Liver (tissue), 9 donors: ENCODE results near the gene FAM169A. TPM values are rescaled to one million over a fixed set of nuclear protein-coding genes. Genes with fewer than 3 reads are reported as not detected.
"Not testable (repeated sequence)": the region's sequence is repeated elsewhere in the genome, so short reads cannot be mapped to it uniquely, and the experiment has no call there.

Experiments used
- DNase-seq: peaks from one replicate; pipeline ENCODE4 v3.0.0-alpha.2; 2017; ENCODE audit warnings: low spot score
- H3K27ac ChIP-seq, 2 donors: one replicate each; pipeline ENCODE4 v1.7.0; 2013; ENCODE audit warnings: inconsistent platforms in 2 of 2, low read length in 2 of 2, control low read depth in 1 of 2, low read depth in 1 of 2, mild to moderate bottlenecking in 1 of 2
- H3K27me3 ChIP-seq, 4 donors: one replicate each; pipeline versions ENCODE4 v1.6.1 to v1.7.0; 2013; ENCODE audit warnings: low read length in 3 of 4, inconsistent platforms in 1 of 4, mild to moderate bottlenecking in 1 of 4, moderate library complexity in 1 of 4; ENCODE audit not compliant: control insufficient read depth in 4 of 4, insufficient read depth in 4 of 4
- H3K36me3 ChIP-seq, 4 donors: one replicate each; pipeline versions ENCODE4 v1.6.1 to v1.7.0; 2013; ENCODE audit warnings: low read length in 3 of 4, mild to moderate bottlenecking in 3 of 4, low read depth in 1 of 4, moderate library complexity in 1 of 4; ENCODE audit not compliant: control insufficient read depth in 4 of 4, insufficient read depth in 3 of 4
- H3K4me1 ChIP-seq, 4 donors: one replicate each; pipeline versions ENCODE4 v1.6.1 to v1.7.0; 2013; ENCODE audit warnings: low read length in 3 of 4, mild to moderate bottlenecking in 3 of 4, moderate library complexity in 1 of 4; ENCODE audit not compliant: control insufficient read depth in 4 of 4, insufficient read depth in 4 of 4
- H3K4me3 ChIP-seq, 3 donors: one replicate each; pipeline versions ENCODE4 v1.6.1 to v1.7.0; 2013; ENCODE audit warnings: low read length in 3 of 3, control low read depth in 1 of 3, low read depth in 1 of 3, mild to moderate bottlenecking in 1 of 3
- H3K9ac ChIP-seq, 2 donors: one replicate each; pipeline ENCODE4 v1.7.0; 2013; ENCODE audit warnings: low read length in 2 of 2, mild to moderate bottlenecking in 2 of 2, moderate library complexity in 2 of 2, control low read depth in 1 of 2, low read depth in 1 of 2
- H3K9me3 ChIP-seq, 4 donors: one replicate each; pipeline versions ENCODE4 v1.6.1 to v1.7.0; 2013; ENCODE audit warnings: low read length in 3 of 4; ENCODE audit not compliant: control insufficient read depth in 4 of 4
- FOXA1 ChIP-seq: IDR thresholded peaks from 2 replicates; pipeline ENCODE4 v1.6.1; 2016; ENCODE audit warnings: antibody characterized with exemption
- FOXA2 ChIP-seq: IDR thresholded peaks from 2 replicates; pipeline ENCODE4 v1.6.1; 2016; ENCODE audit warnings: antibody characterized with exemption
- GABPA ChIP-seq, 2 donors: IDR thresholded peaks in 1 of 2; conservative IDR thresholded peaks in 1 of 2; 2 replicates each; pipeline ENCODE4 v1.6.1; 2016; ENCODE audit warnings: antibody characterized with exemption in 2 of 2, mild to moderate bottlenecking in 1 of 2, moderate library complexity in 1 of 2
- HNF4A ChIP-seq, 2 donors: conservative IDR thresholded peaks; 2 replicates each; pipeline ENCODE4 v1.6.1; 2016; ENCODE audit warnings: antibody characterized with exemption in 2 of 2, mild to moderate bottlenecking in 2 of 2
- HNF4G ChIP-seq: IDR thresholded peaks from 2 replicates; pipeline ENCODE4 v1.6.1; 2016; ENCODE audit warnings: antibody characterized with exemption
- JUND ChIP-seq, 2 donors: IDR thresholded peaks; 2 replicates each; pipeline ENCODE4 v1.6.1; 2016; ENCODE audit warnings: antibody characterized with exemption in 2 of 2
- NR2F2 ChIP-seq: IDR thresholded peaks from 2 replicates; pipeline ENCODE4 v1.6.1; 2016; ENCODE audit warnings: antibody characterized with exemption
- RAD21 ChIP-seq, 2 donors: IDR thresholded peaks; 2 replicates each; pipeline ENCODE4 v1.6.1; 2016; ENCODE audit warnings: antibody characterized with exemption in 2 of 2, mild to moderate bottlenecking in 2 of 2
- RXRA ChIP-seq, 2 donors: IDR thresholded peaks; 2 replicates each; pipeline ENCODE4 v1.6.1; 2017 to 2018; ENCODE audit warnings: antibody characterized with exemption in 2 of 2, mild to moderate bottlenecking in 1 of 2
- SP1 ChIP-seq: IDR thresholded peaks from 2 replicates; pipeline ENCODE4 v1.6.1; 2018; ENCODE audit warnings: antibody characterized with exemption, mild to moderate bottlenecking
- TAF1 ChIP-seq: conservative IDR thresholded peaks from 2 replicates; pipeline ENCODE4 v1.6.1; 2016; ENCODE audit warnings: antibody characterized with exemption, mild to moderate bottlenecking
- WGBS: extraction: QIAGEN DNeasy Blood & Tissue Kit; methylation state at CpG from one replicate; pipeline ENCODE4 v1.1.7; 2013; 5-methylcytosine and 5-hydroxymethylcytosine counted together
- polyA plus RNA-seq, 2 donors: library from polyadenylated mRNA; stranded (reverse) in 1 of 2; unstranded in 1 of 2; fragments of 200-250 nt in 1 of 2; fragments of >200 nt in 1 of 2; fragmentation: Nextera tagmentation in 1 of 2; extraction: Ambion mirVana in 1 of 2; gene quantifications; one replicate each; pipeline versions ENCODE4 v1.2.1 to v1.2.3, GENCODE V29; 2013 to 2015
- total RNA-seq, 2 donors: library from RNA; depleted of rRNA; stranded (reverse); fragments of >200 nt; gene quantifications; one replicate each; pipeline ENCODE4 v1.2.3, GENCODE V29; 2014
- TF ChIP-seq, protein P1 (sequence below): IDR thresholded peaks from 2 replicates; pipeline ENCODE4 v1.6.1; 2016; ENCODE audit warnings: antibody characterized with exemption, mild to moderate bottlenecking
- TF ChIP-seq, protein P2 (sequence below): IDR thresholded peaks from 2 replicates; pipeline ENCODE4 v1.6.1; 2016; ENCODE audit warnings: antibody characterized with exemption
- TF ChIP-seq, protein P3 (sequence below): fragments of 150-350 bp; IDR thresholded peaks from 2 replicates; pipeline ENCODE4 v1.5.1; 2017; ENCODE audit warnings: improper control_type of control experiment, low read depth, low read length; ENCODE audit not compliant: missing input control
- TF ChIP-seq, protein P4 (sequence below): IDR thresholded peaks from 2 replicates; pipeline ENCODE4 v1.6.1; 2016; ENCODE audit warnings: antibody characterized with exemption
- TF ChIP-seq, protein P5 (sequence below): IDR thresholded peaks from 2 replicates; pipeline ENCODE4 v1.6.1; 2016; ENCODE audit warnings: antibody characterized with exemption
- donor health status: healthy.
- donor health status: healthy.
- donor health status: healthy.
- donor health status: healthy.
- donor health status: healthy.

FAM169A gene
- total and polyA plus RNA-seq, 4 donors, result 0.58 to 5.0 (median 0.92) TPM

DNA sequence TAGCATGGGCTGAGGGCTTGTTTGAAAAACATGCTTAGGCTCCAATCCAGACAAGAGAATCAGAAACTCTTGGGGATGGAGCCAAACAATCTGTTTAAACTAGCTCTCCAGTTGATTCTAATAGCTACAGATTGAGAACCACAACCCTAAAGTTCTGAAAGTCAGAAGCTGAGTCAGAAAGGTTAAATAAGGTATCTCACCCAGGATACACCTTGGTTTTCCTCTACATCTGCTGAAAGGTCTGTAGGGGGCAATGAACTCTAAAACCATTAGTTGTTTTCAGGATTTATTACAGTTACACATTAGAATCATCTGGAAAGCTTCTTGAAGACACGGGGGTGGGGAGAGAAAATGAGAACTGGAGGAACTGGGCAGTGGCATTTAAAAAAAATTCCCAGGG is 104.9 kb downstream of the FAM169A start:
- Histone ChIP-seq H3K36me3 (peaks cover 0 to 39% (median 29%) of the 10 kb centered on the region in 4 donors), H3K27ac (no peak overlapping the region), H3K27me3 (no peaks in the 10 kb centered on the region), H3K4me1 (peaks cover 6 to 15% (median 14%) of the 10 kb centered on the region in 4 donors), H3K4me3 (no peak overlapping the region), H3K9me3 (no peaks in the 10 kb centered on the region), H3K9ac (no peak overlapping the region)
- no peak for DNase-seq
- 85% methylated on average over 1 of the region's 1 CpG for WGBS
- TF ChIP-seq FOXA1 (no peak), HNF4G (no peak), SP1 (no peak), HNF4A (conservative IDR thresholded peaks at IDR 0.05) (no peak), GABPA (IDR thresholded peaks at IDR 0.05 in 1 of 2, conservative IDR thresholded peaks at IDR 0.05 in 1 of 2) (no peak), JUND (IDR thresholded peaks at IDR 0.05) (no peak), FOXA2 (no peak), TAF1 (no peak)
- TF ChIP-seq, protein P1, sequence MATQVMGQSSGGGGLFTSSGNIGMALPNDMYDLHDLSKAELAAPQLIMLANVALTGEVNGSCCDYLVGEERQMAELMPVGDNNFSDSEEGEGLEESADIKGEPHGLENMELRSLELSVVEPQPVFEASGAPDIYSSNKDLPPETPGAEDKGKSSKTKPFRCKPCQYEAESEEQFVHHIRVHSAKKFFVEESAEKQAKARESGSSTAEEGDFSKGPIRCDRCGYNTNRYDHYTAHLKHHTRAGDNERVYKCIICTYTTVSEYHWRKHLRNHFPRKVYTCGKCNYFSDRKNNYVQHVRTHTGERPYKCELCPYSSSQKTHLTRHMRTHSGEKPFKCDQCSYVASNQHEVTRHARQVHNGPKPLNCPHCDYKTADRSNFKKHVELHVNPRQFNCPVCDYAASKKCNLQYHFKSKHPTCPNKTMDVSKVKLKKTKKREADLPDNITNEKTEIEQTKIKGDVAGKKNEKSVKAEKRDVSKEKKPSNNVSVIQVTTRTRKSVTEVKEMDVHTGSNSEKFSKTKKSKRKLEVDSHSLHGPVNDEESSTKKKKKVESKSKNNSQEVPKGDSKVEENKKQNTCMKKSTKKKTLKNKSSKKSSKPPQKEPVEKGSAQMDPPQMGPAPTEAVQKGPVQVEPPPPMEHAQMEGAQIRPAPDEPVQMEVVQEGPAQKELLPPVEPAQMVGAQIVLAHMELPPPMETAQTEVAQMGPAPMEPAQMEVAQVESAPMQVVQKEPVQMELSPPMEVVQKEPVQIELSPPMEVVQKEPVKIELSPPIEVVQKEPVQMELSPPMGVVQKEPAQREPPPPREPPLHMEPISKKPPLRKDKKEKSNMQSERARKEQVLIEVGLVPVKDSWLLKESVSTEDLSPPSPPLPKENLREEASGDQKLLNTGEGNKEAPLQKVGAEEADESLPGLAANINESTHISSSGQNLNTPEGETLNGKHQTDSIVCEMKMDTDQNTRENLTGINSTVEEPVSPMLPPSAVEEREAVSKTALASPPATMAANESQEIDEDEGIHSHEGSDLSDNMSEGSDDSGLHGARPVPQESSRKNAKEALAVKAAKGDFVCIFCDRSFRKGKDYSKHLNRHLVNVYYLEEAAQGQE, result no peak
- TF ChIP-seq, protein P2, sequence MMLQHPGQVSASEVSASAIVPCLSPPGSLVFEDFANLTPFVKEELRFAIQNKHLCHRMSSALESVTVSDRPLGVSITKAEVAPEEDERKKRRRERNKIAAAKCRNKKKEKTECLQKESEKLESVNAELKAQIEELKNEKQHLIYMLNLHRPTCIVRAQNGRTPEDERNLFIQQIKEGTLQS, result no peak
- TF ChIP-seq, protein P3, sequence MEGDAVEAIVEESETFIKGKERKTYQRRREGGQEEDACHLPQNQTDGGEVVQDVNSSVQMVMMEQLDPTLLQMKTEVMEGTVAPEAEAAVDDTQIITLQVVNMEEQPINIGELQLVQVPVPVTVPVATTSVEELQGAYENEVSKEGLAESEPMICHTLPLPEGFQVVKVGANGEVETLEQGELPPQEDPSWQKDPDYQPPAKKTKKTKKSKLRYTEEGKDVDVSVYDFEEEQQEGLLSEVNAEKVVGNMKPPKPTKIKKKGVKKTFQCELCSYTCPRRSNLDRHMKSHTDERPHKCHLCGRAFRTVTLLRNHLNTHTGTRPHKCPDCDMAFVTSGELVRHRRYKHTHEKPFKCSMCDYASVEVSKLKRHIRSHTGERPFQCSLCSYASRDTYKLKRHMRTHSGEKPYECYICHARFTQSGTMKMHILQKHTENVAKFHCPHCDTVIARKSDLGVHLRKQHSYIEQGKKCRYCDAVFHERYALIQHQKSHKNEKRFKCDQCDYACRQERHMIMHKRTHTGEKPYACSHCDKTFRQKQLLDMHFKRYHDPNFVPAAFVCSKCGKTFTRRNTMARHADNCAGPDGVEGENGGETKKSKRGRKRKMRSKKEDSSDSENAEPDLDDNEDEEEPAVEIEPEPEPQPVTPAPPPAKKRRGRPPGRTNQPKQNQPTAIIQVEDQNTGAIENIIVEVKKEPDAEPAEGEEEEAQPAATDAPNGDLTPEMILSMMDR, result no peak

DNA sequence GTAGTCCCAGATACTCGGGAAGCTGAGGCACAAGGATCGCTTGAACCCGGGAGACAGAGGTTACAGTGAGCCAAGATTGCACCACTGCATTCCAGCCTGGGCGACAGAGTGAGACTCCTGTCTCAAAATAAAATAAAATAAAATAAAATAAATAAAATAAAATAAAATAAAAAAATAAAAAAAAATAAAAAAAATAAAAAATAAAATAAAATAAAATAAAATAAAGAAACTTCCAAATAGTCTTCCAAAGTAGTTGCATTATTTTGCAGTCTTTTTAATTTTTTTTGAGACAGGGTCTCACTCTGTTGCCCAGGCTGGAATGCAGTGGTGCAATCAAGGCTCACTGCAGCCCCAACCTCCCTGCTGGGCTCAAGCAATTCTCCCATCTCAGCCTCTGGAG is 117.4 kb downstream of the FAM169A start:
- 90% methylated on average over 4 of the region's 4 CpGs for WGBS
- H3K9me3 ChIP-seq, H3K27ac ChIP-seq, H3K4me1 ChIP-seq, H3K9ac ChIP-seq, H3K27me3 ChIP-seq, H3K4me3 ChIP-seq, DNase-seq: not testable (repeated sequence)
- peaks cover 0 to 60% (median 32%) of the 10 kb centered on the region in 4 donors for H3K36me3 ChIP-seq

DNA sequence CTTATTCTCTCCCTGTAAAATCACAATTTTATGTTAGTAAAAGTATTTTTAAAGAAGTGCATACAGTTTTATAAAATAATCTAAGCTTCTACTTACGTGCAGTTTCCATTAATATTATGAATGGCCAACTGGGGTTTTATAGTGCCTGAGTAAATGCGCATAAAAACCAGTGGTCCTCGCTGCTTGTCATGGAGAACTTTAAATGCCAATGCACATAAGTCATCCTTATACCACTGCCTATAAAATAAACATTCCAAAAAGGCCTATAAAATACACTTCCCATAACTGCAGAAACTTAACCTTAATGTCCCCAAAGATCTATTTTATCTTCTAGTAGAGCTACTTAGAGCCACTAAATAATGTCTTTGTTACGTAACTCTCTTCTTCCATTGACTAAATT is 127.8 kb downstream of the FAM169A start:
- TF ChIP-seq JUND (IDR thresholded peaks at IDR 0.05) (no peak), NR2F2 (no peak), HNF4G (no peak), HNF4A (conservative IDR thresholded peaks at IDR 0.05) (no peak), FOXA2 (no peak), RAD21 (IDR thresholded peaks at IDR 0.05) (no peak), FOXA1 (no peak), RXRA (IDR thresholded peaks at IDR 0.05) (no peak), SP1 (no peak)
- TF ChIP-seq, protein P3, result no peak
- TF ChIP-seq, protein P4, sequence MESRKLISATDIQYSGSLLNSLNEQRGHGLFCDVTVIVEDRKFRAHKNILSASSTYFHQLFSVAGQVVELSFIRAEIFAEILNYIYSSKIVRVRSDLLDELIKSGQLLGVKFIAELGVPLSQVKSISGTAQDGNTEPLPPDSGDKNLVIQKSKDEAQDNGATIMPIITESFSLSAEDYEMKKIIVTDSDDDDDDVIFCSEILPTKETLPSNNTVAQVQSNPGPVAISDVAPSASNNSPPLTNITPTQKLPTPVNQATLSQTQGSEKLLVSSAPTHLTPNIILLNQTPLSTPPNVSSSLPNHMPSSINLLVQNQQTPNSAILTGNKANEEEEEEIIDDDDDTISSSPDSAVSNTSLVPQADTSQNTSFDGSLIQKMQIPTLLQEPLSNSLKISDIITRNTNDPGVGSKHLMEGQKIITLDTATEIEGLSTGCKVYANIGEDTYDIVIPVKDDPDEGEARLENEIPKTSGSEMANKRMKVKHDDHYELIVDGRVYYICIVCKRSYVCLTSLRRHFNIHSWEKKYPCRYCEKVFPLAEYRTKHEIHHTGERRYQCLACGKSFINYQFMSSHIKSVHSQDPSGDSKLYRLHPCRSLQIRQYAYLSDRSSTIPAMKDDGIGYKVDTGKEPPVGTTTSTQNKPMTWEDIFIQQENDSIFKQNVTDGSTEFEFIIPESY, result no peak
- TF ChIP-seq, protein P5, sequence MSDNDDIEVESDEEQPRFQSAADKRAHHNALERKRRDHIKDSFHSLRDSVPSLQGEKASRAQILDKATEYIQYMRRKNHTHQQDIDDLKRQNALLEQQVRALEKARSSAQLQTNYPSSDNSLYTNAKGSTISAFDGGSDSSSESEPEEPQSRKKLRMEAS, result no peak
- Histone ChIP-seq H3K9me3 (no peaks in the 10 kb centered on the region), H3K27ac (no peak overlapping the region), H3K9ac (no peak overlapping the region), H3K27me3 (no peaks in the 10 kb centered on the region), H3K4me3 (no peak overlapping the region), H3K36me3 (peaks cover 6 to 52% (median 38%) of the 10 kb centered on the region in 4 donors), H3K4me1 (no peaks in the 10 kb centered on the region)
- 96% methylated on average over 4 of the region's 4 CpGs for WGBS
- no peak for DNase-seq
